Measurements from ENCODE around the gene NOD2.
A peak's percentile ranks its signal among the peaks of the same experiment; 100 is the strongest.

The NOD2 gene

DNA sequence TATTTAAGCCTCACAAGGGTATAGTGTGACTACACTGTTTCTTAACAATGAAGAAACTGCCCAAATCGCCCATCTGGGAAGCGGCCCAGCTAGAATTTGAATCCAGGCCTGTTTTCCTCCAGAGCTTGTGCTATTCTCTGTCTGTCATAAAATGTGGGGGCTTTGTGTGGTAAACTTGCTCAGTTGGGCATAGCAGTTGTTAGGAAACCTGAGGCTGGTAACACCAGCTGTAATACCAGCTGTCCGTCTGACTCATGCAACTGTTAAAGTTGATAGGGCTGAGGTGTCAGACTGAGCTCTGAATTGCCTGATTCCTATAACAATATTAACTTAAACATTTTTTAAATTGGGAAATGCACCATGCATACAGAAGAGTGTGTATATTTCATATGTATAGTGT, 9.3 kb downstream of the NOD2 start:
- no peak for TF ChIP-seq ZFX (IDR thresholded peaks at IDR 0.05)
- TF ChIP-seq, protein P1, sequence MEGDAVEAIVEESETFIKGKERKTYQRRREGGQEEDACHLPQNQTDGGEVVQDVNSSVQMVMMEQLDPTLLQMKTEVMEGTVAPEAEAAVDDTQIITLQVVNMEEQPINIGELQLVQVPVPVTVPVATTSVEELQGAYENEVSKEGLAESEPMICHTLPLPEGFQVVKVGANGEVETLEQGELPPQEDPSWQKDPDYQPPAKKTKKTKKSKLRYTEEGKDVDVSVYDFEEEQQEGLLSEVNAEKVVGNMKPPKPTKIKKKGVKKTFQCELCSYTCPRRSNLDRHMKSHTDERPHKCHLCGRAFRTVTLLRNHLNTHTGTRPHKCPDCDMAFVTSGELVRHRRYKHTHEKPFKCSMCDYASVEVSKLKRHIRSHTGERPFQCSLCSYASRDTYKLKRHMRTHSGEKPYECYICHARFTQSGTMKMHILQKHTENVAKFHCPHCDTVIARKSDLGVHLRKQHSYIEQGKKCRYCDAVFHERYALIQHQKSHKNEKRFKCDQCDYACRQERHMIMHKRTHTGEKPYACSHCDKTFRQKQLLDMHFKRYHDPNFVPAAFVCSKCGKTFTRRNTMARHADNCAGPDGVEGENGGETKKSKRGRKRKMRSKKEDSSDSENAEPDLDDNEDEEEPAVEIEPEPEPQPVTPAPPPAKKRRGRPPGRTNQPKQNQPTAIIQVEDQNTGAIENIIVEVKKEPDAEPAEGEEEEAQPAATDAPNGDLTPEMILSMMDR (conservative IDR thresholded peaks at IDR 0.05), result no peak
- H3K27ac ChIP-seq, result no peak overlapping the region

DNA sequence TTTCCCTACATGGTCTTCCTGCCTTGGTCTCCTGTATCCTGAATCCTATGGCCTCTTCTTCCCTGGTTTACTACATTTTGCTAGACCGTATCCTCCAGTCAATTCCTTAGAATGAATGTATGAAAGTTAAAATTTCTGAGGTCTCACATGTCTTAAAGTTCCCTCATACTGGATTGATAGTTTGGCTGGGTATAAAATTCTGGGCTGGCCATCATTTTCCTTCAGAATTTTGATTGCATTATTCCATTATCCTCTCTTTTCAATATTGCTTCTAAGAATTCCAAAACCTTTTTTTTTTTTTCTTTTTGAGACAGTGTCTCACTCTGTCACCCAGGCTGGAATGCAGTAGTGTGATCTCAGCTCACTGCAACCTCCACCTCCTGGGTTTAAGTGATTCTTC, 10.8 kb downstream of the NOD2 start:
- TF ChIP-seq ZFX (IDR thresholded peaks at IDR 0.05), result no peak
- TF ChIP-seq, protein P1 (conservative IDR thresholded peaks at IDR 0.05), result no peak
- no peak overlapping the region for H3K27ac ChIP-seq

DNA sequence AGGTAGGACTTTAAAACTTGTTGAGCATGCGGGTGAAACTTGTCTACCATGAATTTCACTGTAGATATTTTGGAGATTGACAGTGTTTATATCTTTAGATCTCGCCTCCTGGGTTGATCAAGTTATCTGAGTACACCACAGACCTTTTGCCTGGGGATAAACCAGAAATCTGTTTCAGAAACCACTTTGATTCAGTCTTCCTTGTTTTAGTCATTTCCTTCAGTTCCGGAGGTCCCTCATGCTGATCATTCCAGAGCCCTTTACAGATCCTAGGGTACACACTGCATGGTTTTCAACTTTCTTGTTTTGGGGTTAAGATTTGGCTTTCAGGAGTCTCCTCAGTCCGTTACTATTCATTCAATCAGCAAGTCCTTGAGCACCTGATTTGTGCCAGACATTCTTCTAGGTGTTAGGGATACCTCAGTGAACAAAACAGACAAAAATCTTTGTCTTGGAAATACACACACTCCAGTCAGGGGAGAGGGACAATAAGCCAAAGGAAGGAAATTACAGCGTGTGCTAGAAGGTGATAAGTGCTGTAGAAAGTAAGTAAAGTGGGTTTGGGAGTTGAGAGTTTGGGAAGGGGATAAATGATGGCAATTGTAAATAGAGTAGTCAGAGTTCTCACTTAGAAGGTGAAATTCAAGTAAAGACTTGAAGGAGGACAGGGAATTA, 12.2 kb downstream of the NOD2 start:
- TF ChIP-seq ZFX (IDR thresholded peaks at IDR 0.05), result no peak
- TF ChIP-seq, protein P1 (conservative IDR thresholded peaks at IDR 0.05), result no peak
- peak overlapping the region; percentile 42; the same call in 1 of the 2 replicates for H3K27ac ChIP-seq

DNA sequence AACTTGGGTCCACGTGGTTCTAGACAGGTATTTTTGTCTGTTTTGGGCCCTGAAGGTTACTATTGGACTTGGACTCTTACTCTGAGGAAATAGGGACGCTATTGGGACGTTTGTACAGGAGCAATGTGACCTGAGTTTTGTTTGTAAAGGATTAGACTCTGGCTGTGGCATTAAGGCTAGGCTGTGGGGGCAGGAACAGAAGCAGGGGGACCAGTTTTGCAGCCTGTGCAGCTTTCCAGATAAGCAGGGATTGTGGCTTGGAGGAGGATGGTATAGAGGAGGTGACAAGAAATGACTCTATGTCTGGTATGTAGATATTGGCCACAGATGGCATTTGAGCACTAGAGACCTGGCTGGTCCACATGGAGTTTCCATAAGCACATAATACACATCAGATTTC, 12.8 kb downstream of the NOD2 start:
- peak overlapping the region; percentile 42; the same call in 1 of the 2 replicates for H3K27ac ChIP-seq
- TF ChIP-seq ZFX (IDR thresholded peaks at IDR 0.05), result no peak
- TF ChIP-seq, protein P1 (conservative IDR thresholded peaks at IDR 0.05), result no peak

DNA sequence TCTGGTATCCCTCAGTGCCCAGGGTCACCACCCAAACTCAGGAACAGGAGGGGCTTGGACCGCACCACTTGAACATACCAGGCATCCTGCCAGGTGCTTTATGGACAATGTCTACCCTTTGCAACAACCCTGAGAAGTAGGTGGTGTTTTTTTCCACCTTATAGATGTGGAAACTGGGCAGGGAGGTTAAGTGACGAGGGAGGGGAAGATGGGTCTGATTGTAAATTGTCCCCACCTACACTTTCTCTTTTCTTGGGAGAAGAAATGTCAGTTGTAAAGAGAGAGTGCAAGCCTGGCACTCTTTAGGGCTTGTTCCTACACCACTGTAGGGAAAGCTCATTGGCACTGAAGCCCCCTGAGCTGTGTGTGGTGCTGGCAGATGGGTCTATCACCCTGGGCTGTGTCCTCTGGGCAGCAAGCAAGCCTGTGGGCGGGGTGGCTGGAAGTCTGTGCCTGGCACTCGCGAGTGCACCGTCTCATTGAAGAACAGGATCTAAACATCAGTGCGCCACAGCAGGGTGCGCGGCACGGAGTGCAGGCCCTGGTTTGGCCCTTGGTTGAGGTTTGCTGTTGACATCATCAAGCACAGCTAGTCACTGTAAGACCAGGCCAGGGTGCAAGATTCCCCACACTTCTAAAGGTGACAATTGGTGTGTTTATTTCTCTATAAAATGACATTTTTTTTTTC, 15.1 kb downstream of the NOD2 start:
- no peak overlapping the region for H3K27ac ChIP-seq

DNA sequence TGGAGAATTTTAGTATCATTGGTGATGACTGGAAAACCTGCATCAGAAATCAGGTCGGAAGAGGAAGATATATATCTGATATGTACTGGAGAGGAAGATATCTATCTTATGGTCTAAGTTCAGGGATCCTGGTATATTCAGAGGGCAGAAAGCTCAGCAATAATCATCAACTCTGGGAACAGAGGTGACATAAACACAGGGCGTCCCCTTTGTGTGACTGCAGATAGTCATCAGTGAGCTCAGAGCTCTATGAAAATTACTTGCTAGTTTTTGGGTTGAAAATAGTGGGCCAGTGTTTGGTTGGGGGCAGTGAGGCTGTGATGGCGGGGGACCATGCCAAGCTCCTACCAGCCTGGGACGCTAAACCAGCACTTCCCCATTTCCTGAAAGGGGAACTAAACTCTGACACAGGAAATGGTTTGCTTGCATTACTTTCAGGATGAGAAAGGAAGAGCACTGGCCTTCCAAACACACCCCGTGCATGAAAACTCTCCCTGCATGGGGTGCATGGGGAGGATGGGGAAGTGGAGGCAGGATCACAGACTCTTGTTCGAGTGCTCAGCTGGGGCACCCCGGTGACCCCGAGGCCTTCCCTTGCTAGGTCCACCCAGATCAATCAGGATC, 15.8 kb downstream of the NOD2 start:
- H3K27ac ChIP-seq, result no peak overlapping the region
- TF ChIP-seq, protein P1 (conservative IDR thresholded peaks at IDR 0.05), result no peak
- TF ChIP-seq ZFX (IDR thresholded peaks at IDR 0.05), result no peak

More for the DNA sequence above, 15.1 kb downstream of the NOD2 start:
- TF ChIP-seq, protein P1 (conservative IDR thresholded peaks at IDR 0.05), result no peak
- TF ChIP-seq ZFX (IDR thresholded peaks at IDR 0.05), result no peak

DNA sequence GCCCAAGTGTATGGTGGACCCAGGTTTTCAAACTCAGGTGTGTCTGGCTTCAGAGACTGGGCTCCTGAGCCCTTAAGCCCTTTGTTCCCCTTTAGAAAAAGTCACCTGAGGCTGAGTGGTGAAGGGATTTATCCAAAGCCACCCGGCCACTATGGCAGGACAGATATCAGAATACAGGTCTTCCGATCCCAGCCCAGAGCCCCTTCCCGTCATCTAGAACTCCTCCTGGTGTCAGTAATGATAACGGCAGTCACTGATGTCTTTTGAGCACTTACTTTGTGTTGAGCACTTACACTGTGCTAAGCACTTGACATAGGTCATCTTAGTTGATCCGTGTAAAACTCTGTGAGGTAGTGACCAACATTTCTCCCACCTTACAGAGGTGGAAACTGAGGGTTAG, 16.6 kb downstream of the NOD2 start:
- no peak for TF ChIP-seq ZFX (IDR thresholded peaks at IDR 0.05)
- TF ChIP-seq, protein P1 (conservative IDR thresholded peaks at IDR 0.05), result no peak
- no peak overlapping the region for H3K27ac ChIP-seq

All from C4-2B (cell line).